Medulla oblongata (tissue), 1 donor: ENCODE measurements around the gene CEACAM5.
"Not testable (repeated sequence)": the region's sequence is repeated elsewhere in the genome, so short reads cannot be mapped to it uniquely, and the experiment has no call there.

Experiments
- DNase-seq: peaks from one replicate; pipeline ENCODE4 v3.0.0-alpha.2; 2015; ENCODE audit errors: extremely low spot score

CEACAM5 gene

DNA sequence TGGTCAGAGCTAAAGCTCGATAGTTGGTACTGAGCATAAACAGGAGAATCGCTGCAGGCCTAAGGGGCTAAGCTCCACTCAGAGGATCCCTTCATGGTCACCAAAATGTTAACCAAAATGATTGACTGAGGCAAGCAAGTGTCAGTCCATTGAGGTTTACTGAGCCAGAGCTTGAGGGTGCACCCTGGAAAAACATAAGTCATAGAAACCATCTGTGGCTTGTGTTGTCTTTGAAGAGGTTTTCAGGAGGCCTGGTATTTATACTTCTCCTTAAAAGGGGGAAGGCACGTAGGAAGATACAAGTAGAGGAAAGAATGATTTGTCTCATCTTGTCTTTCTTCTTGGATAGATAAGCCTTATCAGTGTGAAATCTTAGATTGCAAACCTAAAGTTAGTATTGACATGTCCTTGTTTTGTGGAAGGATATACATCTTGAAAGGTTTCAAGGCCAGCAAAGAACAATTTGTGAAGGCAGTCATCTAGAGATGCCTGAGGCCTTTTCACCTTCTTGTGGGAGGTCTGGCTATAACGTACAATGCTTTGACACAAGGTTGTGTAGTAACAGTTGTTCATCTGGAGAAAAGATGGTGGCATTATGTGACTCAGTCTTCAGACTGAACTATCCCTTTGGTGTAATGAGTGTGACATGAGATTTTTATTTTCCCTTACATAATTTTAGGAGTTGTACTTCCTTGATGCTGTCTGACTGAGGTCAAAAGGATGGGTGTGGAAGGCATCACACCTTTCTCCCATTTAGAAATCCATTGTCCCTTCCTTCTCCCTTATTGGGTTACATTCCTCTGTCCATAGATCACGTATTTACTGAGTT is 32.2 kb downstream of the CEACAM5 start:
- DNase-seq: no peak

DNA sequence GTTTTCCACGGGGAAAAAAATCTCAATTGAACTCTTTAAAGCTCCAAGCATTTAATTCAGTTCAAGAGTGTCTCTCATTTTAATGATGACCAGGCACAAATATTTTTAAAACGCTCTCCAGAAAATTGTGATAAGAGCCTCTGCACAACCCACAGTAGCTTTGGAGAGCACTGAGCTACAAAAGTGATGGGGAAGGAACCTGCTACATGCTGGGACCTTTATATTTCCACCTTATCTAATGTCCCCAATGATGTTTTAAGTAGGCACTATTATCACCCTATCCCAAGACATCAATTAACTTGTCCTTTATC is 32.8 kb downstream of the CEACAM5 start:
- no peak for DNase-seq

DNA sequence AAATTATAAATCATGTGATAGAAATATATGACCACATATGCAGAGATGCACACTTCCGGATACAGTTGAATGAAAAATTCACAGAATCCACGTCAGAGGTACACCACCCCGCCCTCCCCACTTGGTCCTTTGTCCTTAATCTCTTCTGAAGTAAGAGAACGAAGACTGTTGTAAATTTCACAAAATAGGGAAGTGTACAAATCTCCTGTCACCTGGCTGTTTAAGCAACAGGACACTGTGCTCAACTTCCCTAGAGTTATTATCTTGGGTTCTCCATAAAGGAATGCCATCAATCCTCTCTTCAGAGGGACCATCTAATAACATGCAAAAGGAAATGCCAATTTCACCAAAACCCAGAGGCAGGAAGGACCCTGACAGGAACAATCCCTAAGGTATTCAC is 36.4 kb downstream of the CEACAM5 start:
- no peak for DNase-seq

DNA sequence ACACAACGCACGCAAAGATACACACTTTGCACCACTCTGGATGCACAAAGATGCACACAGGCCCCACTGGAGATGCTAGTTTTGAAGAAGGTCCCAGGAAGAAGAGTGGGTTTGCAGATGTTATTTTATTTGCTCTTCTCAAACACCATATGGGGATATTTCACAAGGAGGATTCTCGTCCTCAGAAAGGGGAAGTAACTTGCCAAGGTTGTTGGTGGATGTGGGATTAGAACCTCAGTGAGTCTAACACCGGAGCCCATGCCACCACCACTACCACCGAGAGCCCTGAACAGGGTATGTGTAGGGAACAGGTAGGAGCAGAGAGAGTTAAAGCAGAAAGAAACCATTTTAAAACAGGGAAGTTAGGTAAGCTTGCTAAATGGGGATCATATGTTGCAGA is 37.3 kb downstream of the CEACAM5 start:
- DNase-seq: no peak

DNA sequence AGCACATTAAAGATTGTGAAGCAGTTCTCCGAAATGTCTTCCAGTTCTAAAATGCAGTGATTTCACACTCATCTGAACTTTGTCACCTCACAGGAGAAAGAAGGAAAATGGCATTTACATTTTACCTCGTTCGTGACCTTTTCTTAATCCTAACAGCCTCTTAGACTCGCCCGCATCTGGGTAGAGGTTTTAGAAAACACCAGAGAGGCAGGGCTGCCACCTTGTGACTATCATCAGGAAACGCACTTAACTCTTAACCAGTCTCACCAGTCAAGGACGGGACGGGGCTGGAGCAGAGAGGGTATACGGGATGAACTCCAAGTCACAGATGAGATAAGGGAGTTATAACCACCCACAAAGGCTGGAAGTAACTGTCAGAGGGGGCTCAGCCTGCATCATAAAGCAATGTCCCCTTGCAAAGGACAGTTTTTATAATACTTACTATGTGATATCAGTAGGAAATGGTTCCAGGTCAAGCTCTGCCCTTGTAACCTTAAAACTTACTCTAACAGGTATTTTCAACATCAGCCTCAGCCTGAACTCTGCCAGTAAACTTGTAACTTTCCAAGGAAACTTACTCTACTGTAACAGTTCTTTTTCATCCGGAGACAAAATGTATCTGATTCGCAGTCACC is 38.3 kb downstream of the CEACAM5 start:
- peak; percentile 50 for DNase-seq

DNA sequence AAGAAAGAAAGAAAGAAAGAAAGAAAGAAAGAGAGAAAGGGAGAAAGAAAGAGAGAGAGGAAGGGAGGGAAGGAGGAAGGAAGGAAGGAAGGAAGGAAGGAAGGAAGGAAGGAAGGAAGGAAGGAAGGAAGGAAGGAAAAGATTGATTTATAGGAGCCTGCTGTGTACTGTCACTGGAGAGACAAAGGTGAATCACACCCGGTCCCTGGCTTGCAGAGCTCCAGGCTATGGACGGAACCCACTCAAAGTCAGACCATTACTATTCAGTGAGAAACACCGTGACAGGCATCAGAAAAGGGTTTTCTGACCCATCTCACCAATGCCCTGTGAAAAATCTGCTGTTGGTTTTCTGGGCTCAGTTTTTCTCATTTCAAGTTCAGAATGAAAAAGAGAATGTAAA is 39.6 kb downstream of the CEACAM5 start:
- DNase-seq: no peak

DNA sequence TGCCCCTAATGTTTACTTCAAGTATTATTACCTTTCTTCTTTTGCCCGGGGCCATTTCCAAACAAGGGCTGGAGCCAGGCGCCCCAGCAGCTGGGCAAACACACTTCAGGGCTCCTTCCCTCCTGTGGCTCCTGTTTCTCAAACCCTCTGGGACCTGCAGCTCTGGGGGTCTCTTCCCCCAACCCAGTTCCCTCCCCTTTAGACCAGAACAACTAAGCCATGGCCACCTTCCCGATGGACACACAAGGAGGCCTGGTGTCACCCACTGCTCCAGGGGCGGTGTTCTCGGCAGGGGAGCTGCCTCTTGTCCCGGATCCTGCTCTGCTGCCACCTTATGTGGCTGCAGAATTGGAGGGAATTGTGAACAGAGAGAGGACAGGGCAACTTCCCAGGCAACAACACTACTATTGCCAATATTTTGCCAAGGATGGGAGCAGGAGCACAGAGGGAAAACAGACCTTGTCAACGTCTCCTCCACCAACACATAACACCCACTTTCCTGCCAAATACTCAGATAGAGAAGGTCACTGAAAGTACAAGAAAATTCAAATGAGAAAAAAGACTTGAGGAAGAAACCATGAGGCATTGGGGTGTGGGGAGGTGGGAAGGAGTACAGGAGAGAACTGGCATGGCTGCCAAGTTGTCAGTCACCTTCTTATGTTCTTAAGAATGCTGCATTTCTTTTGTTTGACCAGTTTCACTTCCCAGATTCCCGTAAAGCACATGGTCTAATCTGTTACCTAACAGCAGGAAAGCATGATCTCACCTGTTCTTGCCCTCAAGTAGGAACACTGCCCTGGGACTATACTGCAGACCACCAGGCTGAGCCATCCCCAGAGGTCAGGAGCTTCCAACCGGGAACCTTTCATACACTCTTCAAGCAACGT is 42.1 kb downstream of the CEACAM5 start:
- DNase-seq: not testable (repeated sequence)

DNA sequence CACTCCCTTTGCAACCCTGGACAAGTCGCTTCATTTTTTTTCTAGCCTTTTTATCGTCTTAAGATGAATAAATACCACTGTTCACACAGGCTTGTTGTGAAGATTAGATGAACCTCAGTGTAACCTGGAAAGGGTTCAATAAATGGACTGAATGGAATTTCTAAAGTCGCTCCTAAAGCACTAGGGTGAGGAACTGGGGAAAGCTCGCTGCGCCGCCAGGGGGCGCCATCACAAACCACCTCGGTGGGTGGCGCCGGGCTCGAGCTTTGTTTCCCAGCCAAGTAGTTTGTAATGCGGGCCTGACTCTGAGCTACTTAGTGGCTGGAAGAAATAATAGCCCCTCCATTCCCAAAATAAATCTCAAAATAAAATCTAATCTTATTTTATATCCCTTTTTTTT is 44.7 kb downstream of the CEACAM5 start:
- peak; percentile 3 for DNase-seq

DNA sequence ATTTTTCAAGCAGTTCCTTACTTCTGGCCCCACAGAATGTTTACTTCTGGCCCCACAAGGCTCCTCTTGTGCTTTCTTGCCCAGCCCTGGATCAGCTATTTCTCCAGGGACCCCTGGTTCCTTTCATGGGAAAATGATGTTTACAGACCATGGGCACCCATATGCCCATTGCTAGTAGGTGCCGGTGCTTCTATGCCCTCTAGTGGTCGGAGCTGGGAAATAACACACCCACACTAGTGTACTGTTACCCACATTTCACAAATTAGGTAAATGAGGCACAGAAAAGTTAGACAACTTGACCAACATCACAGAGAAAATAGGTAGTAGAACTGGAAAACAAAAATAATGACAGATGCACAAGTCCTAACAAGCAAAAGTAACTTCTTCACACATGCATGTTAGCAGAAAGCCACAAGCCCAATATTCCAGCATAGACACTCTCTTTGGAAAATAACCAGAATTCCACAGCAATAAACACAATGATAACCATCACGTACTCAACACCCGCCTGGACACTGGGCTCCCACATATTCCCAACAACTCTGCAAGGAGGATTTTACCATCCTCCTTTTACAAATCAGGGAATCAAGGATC is 45.6 kb downstream of the CEACAM5 start:
- peak; percentile 30 for DNase-seq

DNA sequence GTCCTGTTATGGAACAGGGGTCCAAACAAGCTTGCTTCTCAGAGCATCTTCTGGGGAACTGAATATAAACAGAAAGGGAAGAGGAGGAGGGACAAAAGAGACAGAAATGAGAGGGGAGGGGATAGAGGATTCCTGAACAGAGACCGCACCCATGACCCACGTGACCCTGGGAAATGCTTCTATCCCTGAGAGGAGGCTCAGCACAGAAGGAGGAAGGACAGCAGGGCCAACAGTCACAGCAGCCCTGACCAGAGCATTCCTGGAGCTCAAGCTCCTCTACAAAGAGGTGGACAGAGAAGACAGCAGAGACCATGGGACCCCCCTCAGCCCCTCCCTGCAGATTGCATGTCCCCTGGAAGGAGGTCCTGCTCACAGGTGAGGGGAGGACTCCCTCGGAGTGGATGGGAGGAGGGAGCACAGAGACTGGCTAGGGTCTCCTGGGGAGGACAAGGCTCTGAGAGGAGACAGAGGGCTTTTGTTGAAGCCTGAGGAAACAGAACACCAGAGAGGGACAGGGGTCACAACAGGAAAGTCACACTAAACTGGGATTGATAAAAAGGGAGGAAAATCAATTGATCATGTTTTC is 47.0 kb downstream of the CEACAM5 start, which contains the start of gene CEACAM6:
CEACAM6 (plus strand) TSS at position 203 of the 586 bp plus-strand sequence; CDS start at position 312, 109 bp downstream.
- DNase-seq: no peak

DNA sequence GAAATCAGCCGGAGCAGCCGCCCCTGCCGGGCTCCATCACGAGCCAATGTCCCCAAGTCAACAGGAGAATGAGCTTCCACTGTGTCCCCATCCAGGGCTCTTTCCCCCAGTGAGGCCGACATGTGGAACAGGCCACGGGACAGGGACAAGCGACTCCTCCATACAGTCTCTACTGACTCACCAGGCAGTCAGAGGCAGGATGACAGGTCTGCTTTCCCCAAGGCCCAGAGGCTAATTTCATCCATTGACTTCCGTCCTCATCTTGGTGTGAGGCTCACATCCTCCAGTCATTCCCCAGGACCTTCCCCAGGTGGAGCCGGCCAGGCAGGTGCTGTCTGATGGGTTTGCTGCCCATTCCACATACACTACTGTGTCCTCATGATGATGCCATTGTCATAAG is 50.4 kb downstream of the CEACAM5 start:
- no peak for DNase-seq

DNA sequence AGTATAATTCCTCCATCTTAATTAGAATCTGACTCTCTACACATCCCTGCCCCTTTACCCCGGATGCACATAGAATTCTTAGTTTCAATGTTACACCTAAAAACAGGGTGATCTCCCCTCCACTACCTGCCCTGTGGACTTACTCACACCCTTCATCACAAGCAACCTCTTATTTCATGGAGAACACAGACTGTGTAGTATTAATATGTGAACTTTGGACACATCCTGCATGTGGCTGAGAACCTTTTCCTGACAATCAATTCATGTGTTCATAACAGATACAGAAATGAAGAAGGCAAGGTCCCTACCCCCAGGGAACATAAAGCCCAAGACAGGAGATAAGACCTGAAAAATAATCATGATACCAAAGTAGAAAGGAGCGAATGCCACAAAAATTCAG is 58.7 kb downstream of the CEACAM5 start:
- no peak for DNase-seq

DNA sequence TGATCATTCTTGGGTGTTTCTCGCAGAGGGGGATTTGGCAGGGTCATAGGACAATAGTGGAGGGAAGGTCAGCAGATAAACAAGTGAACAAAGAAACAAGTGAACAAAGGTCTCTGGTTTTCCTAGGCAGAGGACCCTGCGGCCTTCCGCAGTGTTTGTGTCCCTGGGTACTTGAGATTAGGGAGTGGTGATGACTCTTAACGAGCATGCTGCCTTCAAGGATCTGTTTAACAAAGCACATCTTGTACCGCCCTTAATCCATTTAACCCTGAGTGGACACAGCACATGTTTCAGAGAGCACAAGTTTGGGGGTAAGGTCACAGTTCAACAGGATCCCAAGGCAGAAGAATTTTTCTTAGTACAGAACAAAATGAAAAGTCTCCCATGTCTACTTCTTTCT is 59.7 kb downstream of the CEACAM5 start:
- not testable (repeated sequence) for DNase-seq

DNA sequence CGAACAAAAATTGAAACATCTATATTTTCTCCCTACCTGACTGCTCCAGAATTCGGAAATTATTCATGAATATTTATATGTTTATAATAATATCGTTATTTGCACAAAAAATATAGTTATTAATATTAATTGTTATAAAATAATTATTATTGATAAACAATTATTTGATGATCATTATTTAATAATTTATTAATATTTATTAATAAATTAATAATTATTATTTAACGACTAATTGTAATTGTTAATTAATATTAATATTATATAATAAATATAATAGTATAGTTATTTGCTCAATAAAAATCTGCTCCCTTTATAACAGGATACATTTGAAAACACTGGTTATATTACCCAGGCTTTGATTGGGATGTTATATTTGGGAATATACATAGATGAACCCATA is 61.2 kb downstream of the CEACAM5 start:
- no peak for DNase-seq

DNA sequence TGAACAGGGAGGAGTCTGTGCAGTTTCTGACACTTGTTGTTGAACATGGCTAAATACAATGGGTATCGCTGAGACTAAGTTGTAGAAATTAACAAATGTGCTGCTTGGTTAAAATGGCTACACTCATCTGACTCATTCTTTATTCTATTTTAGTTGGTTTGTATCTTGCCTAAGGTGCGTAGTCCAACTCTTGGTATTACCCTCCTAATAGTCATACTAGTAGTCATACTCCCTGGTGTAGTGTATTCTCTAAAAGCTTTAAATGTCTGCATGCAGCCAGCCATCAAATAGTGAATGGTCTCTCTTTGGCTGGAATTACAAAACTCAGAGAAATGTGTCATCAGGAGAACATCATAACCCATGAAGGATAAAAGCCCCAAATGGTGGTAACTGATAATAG is 63.0 kb downstream of the CEACAM5 start:
- DNase-seq: no peak

DNA sequence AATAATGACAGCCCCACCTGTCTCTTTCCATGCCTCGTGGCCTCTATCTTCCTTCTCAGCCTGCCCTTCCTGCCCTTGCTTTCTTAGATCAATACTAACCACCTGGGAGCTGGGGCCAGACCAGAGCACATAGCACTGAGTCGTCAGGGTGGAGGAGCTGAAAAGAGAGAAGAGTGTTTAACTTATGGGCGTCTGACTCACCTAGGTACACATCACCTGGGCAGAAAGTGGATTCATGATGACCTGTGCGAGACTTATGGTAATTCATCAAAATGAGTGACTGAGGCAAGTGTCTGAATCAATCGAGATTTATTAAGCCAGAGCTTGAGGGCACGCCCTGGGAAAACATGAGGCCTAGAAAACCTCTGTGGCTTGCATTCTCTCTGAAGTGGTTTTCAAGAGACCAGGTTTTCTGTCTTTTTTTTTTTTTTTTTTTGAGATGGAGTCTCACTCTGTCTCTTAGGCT is 66.1 kb downstream of the CEACAM5 start:
- DNase-seq: no peak

DNA sequence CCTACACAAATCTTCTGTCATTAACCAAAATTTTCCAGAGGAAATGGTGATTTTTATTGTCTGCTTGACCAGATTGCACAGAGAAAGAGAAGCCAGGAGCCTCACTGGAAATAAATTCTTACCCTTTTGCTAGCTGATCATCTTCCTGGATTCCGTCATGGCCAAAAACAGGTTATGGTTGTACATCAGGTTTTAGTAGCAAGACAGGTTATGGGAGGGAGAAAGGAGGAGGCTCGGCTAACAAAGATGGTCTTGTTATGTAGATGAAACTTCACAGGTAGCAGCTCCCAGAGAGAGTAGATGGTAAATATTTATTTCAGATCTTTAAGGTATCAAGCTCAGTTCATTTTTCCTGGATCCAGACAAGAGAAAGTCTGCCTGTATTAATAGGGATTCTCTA is 68.3 kb downstream of the CEACAM5 start:
- DNase-seq: no peak
